ENCODE results near the gene PRR22. TPM values are rescaled to one million over a fixed set of nuclear protein-coding genes. Genes with fewer than 3 reads are reported as not detected.
A peak's percentile ranks its signal among the peaks of the same experiment; 100 is the strongest.

The PRR22 gene
- total and polyA plus RNA-seq, 2 donors (not counting 1 experiment from before 2014, with no cell fraction given), result 3.4 to 5.6 TPM

DNA sequence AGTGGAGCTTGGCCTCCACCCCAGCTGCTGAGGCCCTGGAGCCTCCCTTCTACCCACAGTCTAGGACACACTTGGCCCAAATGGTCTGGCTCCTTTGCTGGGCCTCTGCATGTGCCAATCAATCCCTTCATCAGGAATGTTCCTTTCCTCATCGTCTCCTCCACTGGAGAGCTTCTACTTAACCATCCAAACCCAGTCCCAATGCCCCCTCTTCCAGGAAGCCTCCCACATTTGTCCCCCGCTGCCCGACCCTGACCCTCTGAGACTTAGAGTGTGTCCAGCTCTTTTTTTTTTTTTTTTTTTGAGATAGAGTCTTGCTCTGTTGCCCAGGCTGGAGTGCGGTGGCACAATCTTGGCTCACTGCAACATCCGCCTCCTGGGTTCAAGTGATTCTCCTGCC is 3.9 kb upstream of the PRR22 start:
- Histone ChIP-seq H3K9ac (ENCODE audit: low read length) (no peak overlapping the region), H3K4me3 (ENCODE audit: control extremely low read depth in 1 of 5, extremely low read depth in 1 of 5, insufficient read depth in 1 of 5, low read depth in 2 of 5, low read length in 4 of 5) (no peak overlapping the region), H3K27me3 (replicated peaks in 1 of 4; ENCODE audit: control extremely low read depth in 1 of 4, control insufficient read depth in 3 of 4, insufficient read depth in 4 of 4, low read length in 3 of 4) (peaks cover 0 to 4% (median 0%) of the 10 kb centered on the region in 4 experiments), H3K36me3 (replicated peaks in 1 of 2; ENCODE audit: control extremely low read depth in 1 of 2, control insufficient read depth in 1 of 2, extremely low read depth in 1 of 2, insufficient read depth in 2 of 2, low read length in 1 of 2) (peaks cover 0 to 53% of the 10 kb centered on the region in 2 experiments), H2AFZ (ENCODE audit: insufficient read depth, low read depth, low read length, poor library complexity, severe bottlenecking) (no peak overlapping the region), H3K4me2 (replicated peaks; ENCODE audit: low read depth, low read length, poor library complexity, severe bottlenecking) (no peak overlapping the region), H4K20me1 (ENCODE audit: control insufficient read depth, insufficient read depth, low read length, poor library complexity, severe bottlenecking) (peaks cover 28% of the 10 kb centered on the region), H3K4me1 (ENCODE audit: control insufficient read depth in 2 of 2, insufficient read depth in 2 of 2, low read length in 2 of 2) (peaks cover 5 to 16% of the 10 kb centered on the region in 2 donors), H3K79me2 (ENCODE audit: control insufficient read depth, insufficient read depth, low read length) (peaks cover 7% of the 10 kb centered on the region), H3K9me3 (ENCODE audit: control extremely low read depth in 1 of 3, control insufficient read depth in 2 of 3, insufficient read depth in 1 of 3, low read length in 2 of 3) (peaks cover 0 to 20% (median 3%) of the 10 kb centered on the region in 3 donors), H3K27ac (ENCODE audit: low read length in 2 of 2) (no peak overlapping the region)
- intact Hi-C loops (cut with micrococcal nuclease), result no loop called here
- Mint-ChIP-seq H3K4me1 (peaks cover 10% of the 10 kb centered on the region), H3K27me3 (no peaks in the 10 kb centered on the region), H3K27ac (peak overlapping the region; percentile 70), H3K9me3 (ENCODE audit: insufficient read depth) (no peaks in the 10 kb centered on the region), H3K4me3 (no peak overlapping the region)
- TF ChIP-seq, protein P1, sequence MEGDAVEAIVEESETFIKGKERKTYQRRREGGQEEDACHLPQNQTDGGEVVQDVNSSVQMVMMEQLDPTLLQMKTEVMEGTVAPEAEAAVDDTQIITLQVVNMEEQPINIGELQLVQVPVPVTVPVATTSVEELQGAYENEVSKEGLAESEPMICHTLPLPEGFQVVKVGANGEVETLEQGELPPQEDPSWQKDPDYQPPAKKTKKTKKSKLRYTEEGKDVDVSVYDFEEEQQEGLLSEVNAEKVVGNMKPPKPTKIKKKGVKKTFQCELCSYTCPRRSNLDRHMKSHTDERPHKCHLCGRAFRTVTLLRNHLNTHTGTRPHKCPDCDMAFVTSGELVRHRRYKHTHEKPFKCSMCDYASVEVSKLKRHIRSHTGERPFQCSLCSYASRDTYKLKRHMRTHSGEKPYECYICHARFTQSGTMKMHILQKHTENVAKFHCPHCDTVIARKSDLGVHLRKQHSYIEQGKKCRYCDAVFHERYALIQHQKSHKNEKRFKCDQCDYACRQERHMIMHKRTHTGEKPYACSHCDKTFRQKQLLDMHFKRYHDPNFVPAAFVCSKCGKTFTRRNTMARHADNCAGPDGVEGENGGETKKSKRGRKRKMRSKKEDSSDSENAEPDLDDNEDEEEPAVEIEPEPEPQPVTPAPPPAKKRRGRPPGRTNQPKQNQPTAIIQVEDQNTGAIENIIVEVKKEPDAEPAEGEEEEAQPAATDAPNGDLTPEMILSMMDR (IDR thresholded peaks at IDR 0.05), result no peak
- no peak for TF ChIP-seq EZH2 (IDR thresholded peaks at IDR 0.05; ENCODE audit: borderline replicate concordance, insufficient read depth, low read depth, low read length, poor library complexity, severe bottlenecking)
- ATAC-seq (ENCODE audit: low read depth) (no peak), DNase-seq (no peak)
- POLR2A ChIA-PET, result interaction anchor here (0.7 kb wide), 1 partner anchor 980 kb away, joined by 5 read pairs; no protein-coding TSS in a partner anchor
- CTCF ChIA-PET, result no interaction called here
- 100% methylated on average over 3 of the region's 5 CpGs for WGBS (ENCODE audit: insufficient coverage)

DNA sequence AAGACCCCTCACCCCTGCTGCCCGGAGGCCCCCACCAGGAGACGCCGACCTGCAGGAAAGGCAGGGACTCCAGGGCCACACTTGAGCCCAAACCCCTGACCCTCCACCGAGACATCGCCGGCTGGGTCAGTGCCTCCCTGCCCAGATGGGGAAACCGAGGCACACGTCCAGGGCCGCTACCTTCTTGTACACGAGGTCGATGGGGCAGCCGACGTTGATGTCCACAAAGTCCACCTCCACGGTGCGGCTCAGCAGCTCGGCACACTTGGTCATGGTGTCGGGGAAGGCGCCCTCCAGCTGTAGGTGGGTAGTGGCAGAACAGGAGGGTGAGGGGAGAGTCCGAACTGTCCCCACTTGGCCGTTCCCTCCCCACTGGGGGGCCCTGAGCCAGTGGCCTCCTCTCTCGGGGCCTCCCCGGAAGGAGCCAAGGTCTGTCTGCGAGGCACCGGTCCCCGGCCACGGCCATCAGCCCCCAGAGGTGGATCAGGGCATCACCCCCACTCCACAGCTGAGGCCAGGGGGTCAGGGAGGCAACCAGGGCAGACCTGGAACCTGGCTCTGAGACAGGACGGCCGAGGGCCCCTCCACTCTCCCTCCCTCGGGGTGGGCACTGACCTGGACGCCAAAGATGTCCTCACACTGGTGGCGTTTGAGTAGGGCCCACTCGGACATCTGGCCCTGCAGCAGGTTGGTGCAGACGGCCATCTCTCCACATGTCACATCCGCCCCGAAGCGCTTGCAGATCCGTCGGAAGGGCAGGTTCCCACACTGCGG is 3.0 kb upstream of the PRR22 start:
- no peak overlapping the region for H3K27ac ChIP-seq (ENCODE audit: low read length in 2 of 2)
- no peaks in the 10 kb centered on the region for H3K27me3 ChIP-seq (replicated peaks in 1 of 4; ENCODE audit: control extremely low read depth in 1 of 4, control insufficient read depth in 3 of 4, insufficient read depth in 4 of 4, low read length in 3 of 4)
- H3K4me3 ChIP-seq (ENCODE audit: control extremely low read depth in 1 of 5, extremely low read depth in 1 of 5, insufficient read depth in 1 of 5, low read depth in 2 of 5, low read length in 4 of 5), result no peak overlapping the region
- no peaks in the 10 kb centered on the region for H3K27me3 Mint-ChIP-seq
- intact Hi-C loops (cut with micrococcal nuclease), result no loop called here
- TF ChIP-seq, protein P1 (IDR thresholded peaks at IDR 0.05), result no peak
- TF ChIP-seq EZH2 (IDR thresholded peaks at IDR 0.05; ENCODE audit: borderline replicate concordance, insufficient read depth, low read depth, low read length, poor library complexity, severe bottlenecking), result no peak
- peaks cover 28% of the 10 kb centered on the region for H4K20me1 ChIP-seq (ENCODE audit: control insufficient read depth, insufficient read depth, low read length, poor library complexity, severe bottlenecking)
- peaks cover 0 to 53% of the 10 kb centered on the region in 2 experiments for H3K36me3 ChIP-seq (replicated peaks in 1 of 2; ENCODE audit: control extremely low read depth in 1 of 2, control insufficient read depth in 1 of 2, extremely low read depth in 1 of 2, insufficient read depth in 2 of 2, low read length in 1 of 2)
- H3K4me1 Mint-ChIP-seq, result peaks cover 10% of the 10 kb centered on the region
- DNase-seq, result peak; percentile 34
- H3K27ac Mint-ChIP-seq, result no peak overlapping the region
- H3K4me1 ChIP-seq (ENCODE audit: control insufficient read depth in 2 of 2, insufficient read depth in 2 of 2, low read length in 2 of 2), result peaks cover 5 to 16% of the 10 kb centered on the region in 2 donors
- CTCF ChIA-PET, result no interaction called here
- no peaks in the 10 kb centered on the region for H3K9me3 Mint-ChIP-seq (ENCODE audit: insufficient read depth)
- 98% methylated on average over 35 of the region's 39 CpGs for WGBS (ENCODE audit: insufficient coverage)
- peaks cover 0 to 20% (median 3%) of the 10 kb centered on the region in 3 donors for H3K9me3 ChIP-seq (ENCODE audit: control extremely low read depth in 1 of 3, control insufficient read depth in 2 of 3, insufficient read depth in 1 of 3, low read length in 2 of 3)
- no peak overlapping the region for H3K4me2 ChIP-seq (replicated peaks; ENCODE audit: low read depth, low read length, poor library complexity, severe bottlenecking)
- peaks cover 7% of the 10 kb centered on the region for H3K79me2 ChIP-seq (ENCODE audit: control insufficient read depth, insufficient read depth, low read length)
- POLR2A ChIA-PET, result no interaction called here
- no peak overlapping the region for H3K4me3 Mint-ChIP-seq
- H3K9ac ChIP-seq (ENCODE audit: low read length), result no peak overlapping the region
- ATAC-seq (ENCODE audit: low read depth), result no peak
- H2AFZ ChIP-seq (ENCODE audit: insufficient read depth, low read depth, low read length, poor library complexity, severe bottlenecking), result no peak overlapping the region
